ENCODE data around the gene LHPP.

DNA sequence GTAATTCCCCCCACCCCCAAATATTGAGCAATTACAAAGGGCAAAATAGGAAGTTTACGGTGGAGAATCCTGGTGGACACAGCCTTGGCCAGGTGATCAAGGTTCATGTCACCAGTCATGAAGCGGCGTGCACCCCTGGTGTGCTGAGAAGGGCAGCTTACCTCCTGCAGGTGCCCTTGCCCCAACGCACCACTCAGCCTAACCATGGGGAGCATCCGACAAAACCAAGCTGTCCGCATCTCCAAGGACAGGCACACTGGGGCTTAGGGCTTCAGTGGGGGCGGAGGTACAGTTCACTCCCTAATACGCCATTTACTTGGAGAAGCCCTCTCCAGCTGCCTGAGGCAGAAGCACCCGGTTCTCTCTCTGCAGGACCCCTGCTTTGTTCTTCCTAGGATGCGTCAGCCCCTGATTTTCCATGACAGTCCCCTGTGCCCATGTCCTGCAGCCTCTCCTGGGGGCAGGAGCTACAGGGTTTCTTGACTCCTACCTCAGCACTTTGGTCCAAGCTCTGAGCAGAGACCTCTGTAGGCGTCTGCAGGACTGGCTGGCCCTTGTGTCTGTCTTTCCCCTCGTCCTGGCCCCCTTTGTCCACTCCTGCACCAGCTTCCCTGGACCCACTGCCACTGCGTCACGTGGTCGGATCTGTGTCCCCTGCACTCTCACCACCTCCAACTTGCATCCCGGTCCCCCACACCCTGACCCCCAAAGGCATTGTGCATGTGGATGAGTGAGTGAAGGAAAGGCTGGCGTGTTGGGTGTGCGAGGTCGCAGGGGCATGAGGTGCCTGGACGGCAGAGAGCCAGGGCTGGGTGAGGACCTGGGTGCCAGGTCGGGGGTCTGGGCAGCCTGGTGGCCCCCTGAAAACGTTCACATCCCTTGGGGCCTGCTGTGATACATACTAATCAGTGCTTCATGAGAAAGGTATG, 113.7 kb downstream of the LHPP start:
- TF ChIP-seq POLR2AphosphoS5 (IDR thresholded peaks at IDR 0.05): no peak
- TF ChIP-seq, protein P1, sequence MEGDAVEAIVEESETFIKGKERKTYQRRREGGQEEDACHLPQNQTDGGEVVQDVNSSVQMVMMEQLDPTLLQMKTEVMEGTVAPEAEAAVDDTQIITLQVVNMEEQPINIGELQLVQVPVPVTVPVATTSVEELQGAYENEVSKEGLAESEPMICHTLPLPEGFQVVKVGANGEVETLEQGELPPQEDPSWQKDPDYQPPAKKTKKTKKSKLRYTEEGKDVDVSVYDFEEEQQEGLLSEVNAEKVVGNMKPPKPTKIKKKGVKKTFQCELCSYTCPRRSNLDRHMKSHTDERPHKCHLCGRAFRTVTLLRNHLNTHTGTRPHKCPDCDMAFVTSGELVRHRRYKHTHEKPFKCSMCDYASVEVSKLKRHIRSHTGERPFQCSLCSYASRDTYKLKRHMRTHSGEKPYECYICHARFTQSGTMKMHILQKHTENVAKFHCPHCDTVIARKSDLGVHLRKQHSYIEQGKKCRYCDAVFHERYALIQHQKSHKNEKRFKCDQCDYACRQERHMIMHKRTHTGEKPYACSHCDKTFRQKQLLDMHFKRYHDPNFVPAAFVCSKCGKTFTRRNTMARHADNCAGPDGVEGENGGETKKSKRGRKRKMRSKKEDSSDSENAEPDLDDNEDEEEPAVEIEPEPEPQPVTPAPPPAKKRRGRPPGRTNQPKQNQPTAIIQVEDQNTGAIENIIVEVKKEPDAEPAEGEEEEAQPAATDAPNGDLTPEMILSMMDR (IDR thresholded peaks at IDR 0.05): no peak
- no peak for TF ChIP-seq POLR2A (IDR thresholded peaks at IDR 0.05)
